Fibroblast of mammary gland (primary cell): ENCODE results near the gene VWA5B1.

Source experiments
- DNase-seq: peaks from one replicate; pipeline ENCODE4 v3.0.0-alpha.2; 2010; ENCODE audit warnings: low read depth
- H3K4me3 ChIP-seq: 2 replicates; pipeline ENCODE4 v1.5.1; 2011; ENCODE audit warnings: low read depth, mild to moderate bottlenecking, low read length, moderate library complexity; ENCODE audit not compliant: control insufficient read depth
- TF ChIP-seq, protein P1 (sequence below): conservative IDR thresholded peaks from 2 replicates; pipeline ENCODE4 v1.5.1; 2011; ENCODE audit warnings: low read depth, low read length, inconsistent platforms; ENCODE audit not compliant: control insufficient read depth, insufficient read depth

Gene VWA5B1

DNA sequence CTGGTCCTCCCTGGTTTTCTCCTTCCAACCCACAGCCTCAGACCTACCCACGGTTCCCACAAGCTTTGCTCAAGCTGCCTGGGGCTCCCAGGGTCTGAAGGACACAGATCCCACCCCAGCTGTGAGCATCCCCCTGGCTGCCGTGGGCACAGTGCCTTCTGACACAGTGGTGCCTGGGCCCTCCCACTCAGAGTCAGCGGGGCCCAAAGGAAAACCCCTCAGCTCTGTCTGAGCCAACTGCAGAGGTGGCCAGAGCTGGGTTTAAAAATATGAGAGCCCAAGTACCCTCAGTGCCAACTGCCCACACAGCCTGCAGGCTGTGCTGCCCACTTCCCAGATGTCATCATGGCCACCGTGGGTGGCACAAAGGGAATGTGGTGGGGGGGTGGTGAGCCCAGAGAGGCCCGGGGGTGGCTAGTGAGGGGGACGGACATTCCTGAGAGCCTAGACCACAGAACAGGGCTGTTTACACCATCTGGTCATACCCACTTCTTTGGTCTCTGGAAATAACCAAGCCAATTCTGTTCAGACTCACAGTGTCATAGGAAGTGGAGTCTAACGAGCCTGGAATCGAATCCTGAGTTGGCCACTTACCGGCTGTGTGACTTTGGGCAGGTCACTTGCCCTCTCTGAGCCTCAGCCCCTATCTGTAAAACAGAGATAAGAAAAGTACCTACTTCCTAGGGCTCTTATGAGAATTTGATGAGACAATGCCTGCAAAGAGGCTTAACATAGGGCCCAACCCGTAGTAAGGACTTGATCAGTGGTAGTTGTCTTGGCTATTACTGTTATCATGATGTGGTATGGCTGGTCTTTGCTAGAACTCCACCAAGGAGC, 109.9 kb downstream of the VWA5B1 start:
- TF ChIP-seq, protein P1, sequence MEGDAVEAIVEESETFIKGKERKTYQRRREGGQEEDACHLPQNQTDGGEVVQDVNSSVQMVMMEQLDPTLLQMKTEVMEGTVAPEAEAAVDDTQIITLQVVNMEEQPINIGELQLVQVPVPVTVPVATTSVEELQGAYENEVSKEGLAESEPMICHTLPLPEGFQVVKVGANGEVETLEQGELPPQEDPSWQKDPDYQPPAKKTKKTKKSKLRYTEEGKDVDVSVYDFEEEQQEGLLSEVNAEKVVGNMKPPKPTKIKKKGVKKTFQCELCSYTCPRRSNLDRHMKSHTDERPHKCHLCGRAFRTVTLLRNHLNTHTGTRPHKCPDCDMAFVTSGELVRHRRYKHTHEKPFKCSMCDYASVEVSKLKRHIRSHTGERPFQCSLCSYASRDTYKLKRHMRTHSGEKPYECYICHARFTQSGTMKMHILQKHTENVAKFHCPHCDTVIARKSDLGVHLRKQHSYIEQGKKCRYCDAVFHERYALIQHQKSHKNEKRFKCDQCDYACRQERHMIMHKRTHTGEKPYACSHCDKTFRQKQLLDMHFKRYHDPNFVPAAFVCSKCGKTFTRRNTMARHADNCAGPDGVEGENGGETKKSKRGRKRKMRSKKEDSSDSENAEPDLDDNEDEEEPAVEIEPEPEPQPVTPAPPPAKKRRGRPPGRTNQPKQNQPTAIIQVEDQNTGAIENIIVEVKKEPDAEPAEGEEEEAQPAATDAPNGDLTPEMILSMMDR = no peak
- no peak overlapping the region for H3K4me3 ChIP-seq
- DNase-seq = peak; percentile 14

DNA sequence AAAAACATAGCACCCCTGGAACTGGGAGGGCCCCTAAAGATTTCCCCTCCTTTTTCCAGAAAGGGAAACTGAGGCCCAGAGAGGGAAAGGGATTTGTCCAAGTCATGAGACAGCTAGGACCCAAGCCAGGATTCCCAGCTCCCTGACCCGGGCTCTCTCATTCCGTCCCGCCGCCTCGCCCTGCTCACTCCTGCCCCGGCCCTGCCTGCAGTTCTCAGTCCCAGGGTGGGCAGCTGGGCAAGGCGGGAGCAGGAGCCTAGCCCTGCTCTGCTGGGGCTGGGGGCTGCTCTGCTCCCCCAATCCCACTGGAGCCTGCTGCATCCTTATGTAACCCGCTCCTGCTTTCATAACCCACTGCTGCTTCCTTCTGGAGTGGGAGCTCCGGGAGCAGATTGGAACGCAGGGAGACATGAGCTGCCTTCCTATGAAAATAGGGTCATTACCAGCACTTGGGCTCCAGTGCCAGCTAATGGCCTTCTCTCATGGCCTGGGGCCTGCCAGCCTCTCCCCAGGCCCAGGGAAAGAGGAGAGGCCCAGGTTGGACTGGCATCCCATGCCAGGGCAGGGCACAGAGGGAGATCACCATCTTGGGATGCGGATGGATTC, 110.8 kb downstream of the VWA5B1 start:
- TF ChIP-seq, protein P1 = no peak
- H3K4me3 ChIP-seq = no peak overlapping the region
- no peak for DNase-seq

DNA sequence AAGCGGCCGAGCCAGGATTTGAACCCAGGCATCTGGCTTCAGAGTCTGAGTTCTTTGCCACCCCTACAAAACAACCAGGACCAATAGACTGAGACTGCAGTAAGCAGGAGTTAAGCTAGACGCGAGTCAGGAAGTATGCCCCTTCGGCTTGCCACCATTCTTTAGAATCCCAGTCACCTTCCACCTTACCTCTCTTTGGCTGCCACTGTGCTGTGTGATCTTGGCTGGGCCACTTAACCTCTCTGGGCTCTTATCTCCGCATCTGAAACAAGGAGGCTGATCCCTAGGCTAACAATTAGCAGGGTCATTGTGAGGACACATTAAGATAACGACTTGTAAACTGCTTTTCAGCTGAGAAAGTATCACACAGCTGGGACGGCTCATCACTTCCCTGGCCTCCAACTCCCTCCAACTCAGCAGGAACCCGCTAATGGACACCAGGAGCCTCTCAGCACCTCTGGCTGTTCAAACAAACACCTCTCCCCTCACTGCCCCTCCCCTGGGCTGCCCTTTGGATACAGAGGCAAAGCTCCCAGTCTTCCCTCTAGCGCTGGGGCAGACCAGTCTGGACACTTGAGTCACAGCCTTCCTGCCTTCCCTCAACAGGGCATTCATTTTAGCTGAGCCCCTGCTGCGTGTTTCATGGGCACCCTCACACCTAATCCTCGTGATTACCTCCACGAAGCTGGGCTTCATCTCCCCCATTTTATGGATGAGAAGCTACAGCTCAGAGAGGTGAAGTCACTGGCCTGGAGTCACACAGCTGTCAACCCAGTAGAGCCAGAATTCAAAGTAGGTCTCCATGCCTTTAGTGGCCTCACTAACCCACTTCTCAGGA, 112.1 kb downstream of the VWA5B1 start:
- TF ChIP-seq, protein P1 = no peak
- no peak overlapping the region for H3K4me3 ChIP-seq
- no peak for DNase-seq

DNA sequence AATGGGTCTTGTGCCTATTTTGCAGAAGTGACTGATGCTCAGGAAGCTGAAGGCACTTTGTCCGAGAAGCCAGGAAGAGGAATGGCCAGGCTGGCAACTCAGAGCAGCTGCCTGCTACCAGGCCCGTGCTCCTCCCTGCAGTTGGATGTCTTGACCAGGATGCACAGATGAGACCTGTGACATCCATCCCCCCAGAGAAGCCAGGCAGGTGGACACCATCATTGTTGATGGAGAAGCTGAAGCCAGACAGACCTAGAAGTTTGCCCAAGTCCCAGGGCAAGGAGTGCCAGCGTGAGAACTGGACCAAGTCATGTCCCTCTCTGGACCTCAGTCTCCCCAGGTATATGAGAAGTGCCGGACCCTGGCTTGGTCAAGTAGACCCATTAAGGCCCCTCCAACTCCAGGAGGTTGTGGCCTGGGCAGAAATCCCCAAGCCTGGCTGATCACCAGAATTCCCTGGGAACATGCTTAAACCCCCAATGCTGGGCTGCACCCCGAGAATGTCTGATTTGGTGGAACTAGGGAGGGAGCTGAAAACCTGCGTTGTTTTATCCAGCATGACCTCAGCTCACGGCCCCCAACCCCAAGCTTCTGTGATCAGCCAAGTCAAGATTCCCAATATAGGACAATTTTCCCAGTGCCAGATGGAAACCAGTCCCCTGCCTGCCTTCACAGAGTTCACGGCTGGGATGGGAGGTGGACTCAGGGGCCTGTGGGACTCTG, 112.9 kb downstream of the VWA5B1 start:
- TF ChIP-seq, protein P1 = no peak
- no peak overlapping the region for H3K4me3 ChIP-seq
- no peak for DNase-seq

DNA sequence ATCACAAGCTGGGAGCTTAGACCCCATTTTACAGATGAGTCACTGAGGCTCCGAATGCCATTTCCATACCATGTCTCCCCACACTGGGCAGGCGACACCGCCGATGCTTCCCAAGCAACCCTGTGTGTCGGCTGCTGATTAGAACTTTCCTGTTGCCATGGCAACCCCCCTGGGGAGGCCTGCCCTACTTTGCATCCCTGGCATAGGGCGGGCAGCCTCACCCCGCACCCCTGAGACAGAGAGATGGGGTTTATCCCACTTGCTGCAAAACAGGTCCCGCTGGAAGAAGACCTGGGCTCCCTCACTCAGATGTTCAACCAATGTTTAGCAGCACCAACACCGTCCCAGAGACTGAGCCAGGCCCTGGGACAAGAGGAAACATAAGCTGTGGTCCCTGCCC, 113.8 kb downstream of the VWA5B1 start:
- TF ChIP-seq, protein P1 = no peak
- H3K4me3 ChIP-seq = no peak overlapping the region
- DNase-seq = no peak
